Measurements from ENCODE around the gene DERL2. TPM values are rescaled to one million over a fixed set of nuclear protein-coding genes. Genes with fewer than 3 reads are reported as not detected.

The DERL2 gene
- polyA plus RNA-seq, 1 donor from 2014 or later, result 64.4 TPM

- TF ChIP-seq MXI1 (conservative IDR thresholded peaks at IDR 0.05; ENCODE audit: poor library complexity, severe bottlenecking) (no peak), TAF1 (IDR thresholded peaks at IDR 0.05; ENCODE audit: low read depth) (no peak)
These were observed 36.5 kb upstream of the DERL2 start (continued) for GRCh38 chr17:5522476-5522875.

- H3K9me3 ChIP-seq (ENCODE audit: low read length), result no peaks in the 10 kb centered on the region
- H3K4me2 ChIP-seq (ENCODE audit: low read length), result no peak overlapping the region
- H3K36me3 ChIP-seq (ENCODE audit: insufficient read depth, low read length), result no peaks in the 10 kb centered on the region
- no peaks in the 10 kb centered on the region for H3K27me3 ChIP-seq (ENCODE audit: insufficient read depth, low read depth, low read length)
- H3F3A ChIP-seq (ENCODE audit: insufficient read depth, low read length, poor library complexity, severe bottlenecking), result no peaks in the 10 kb centered on the region
- H3K9ac ChIP-seq (ENCODE audit: low read length), result no peak overlapping the region
- no peak overlapping the region for H3K4me3 ChIP-seq (ENCODE audit: low read length)
- TF ChIP-seq POLR2AphosphoS5 (IDR thresholded peaks at IDR 0.05) (no peak), CTCF (IDR thresholded peaks at IDR 0.05; ENCODE audit: poor library complexity, severe bottlenecking) (no peak)
- H3K9me2 ChIP-seq (ENCODE audit: insufficient read depth, low read length), result no peaks in the 10 kb centered on the region
- no peaks in the 10 kb centered on the region for H3K79me2 ChIP-seq (replicated peaks; ENCODE audit: insufficient read depth, low read length)
- no peak overlapping the region for H3K27ac ChIP-seq (ENCODE audit: low read length)
- no peaks in the 10 kb centered on the region for H4K20me1 ChIP-seq (ENCODE audit: insufficient read depth)
- H2AFZ ChIP-seq (ENCODE audit: low read depth, low read length), result no peak overlapping the region
These were observed 30.2 kb upstream of the DERL2 start for GRCh38 chr17:5516060-5516792.

GRCh38 chr17:5514976-5515375 is 29.0 kb upstream of the DERL2 start:
- Histone ChIP-seq H3K27me3 (ENCODE audit: insufficient read depth, low read depth, low read length) (no peaks in the 10 kb centered on the region), H3K36me3 (ENCODE audit: insufficient read depth, low read length) (no peaks in the 10 kb centered on the region), H3F3A (ENCODE audit: insufficient read depth, low read length, poor library complexity, severe bottlenecking) (no peaks in the 10 kb centered on the region), H3K9me3 (ENCODE audit: low read length) (no peaks in the 10 kb centered on the region), H3K4me2 (ENCODE audit: low read length) (no peak overlapping the region), H3K27ac (ENCODE audit: low read length) (no peak overlapping the region), H3K9ac (ENCODE audit: low read length) (no peak overlapping the region), H2AFZ (ENCODE audit: low read depth, low read length) (no peak overlapping the region), H3K79me2 (replicated peaks; ENCODE audit: insufficient read depth, low read length) (no peaks in the 10 kb centered on the region), H3K4me3 (ENCODE audit: low read length) (no peak overlapping the region), H4K20me1 (ENCODE audit: insufficient read depth) (no peaks in the 10 kb centered on the region), H3K9me2 (ENCODE audit: insufficient read depth, low read length) (no peaks in the 10 kb centered on the region)
- TF ChIP-seq SMC3 (conservative IDR thresholded peaks at IDR 0.05; ENCODE audit: poor library complexity), result no peak
- no peak for TF ChIP-seq MXI1 (conservative IDR thresholded peaks at IDR 0.05; ENCODE audit: poor library complexity, severe bottlenecking)
- TF ChIP-seq TAF1 (IDR thresholded peaks at IDR 0.05; ENCODE audit: low read depth), result no peak
- no peak for TF ChIP-seq EZH2 (IDR thresholded peaks at IDR 0.05; ENCODE audit: borderline replicate concordance, insufficient read depth, low read length, poor library complexity, severe bottlenecking)
- TF ChIP-seq REST (IDR thresholded peaks at IDR 0.05; ENCODE audit: borderline replicate concordance), result no peak
- no peak for TF ChIP-seq EP300 (conservative IDR thresholded peaks at IDR 0.05; ENCODE audit: poor library complexity, severe bottlenecking)
- TF ChIP-seq POLR2AphosphoS5 (IDR thresholded peaks at IDR 0.05), result no peak
